Keratinocyte (primary cell): Measurements from ENCODE around the gene TRIM56. TPM values are rescaled to one million over a fixed set of nuclear protein-coding genes. Genes with fewer than 3 reads are reported as not detected.
A peak's percentile ranks its signal among the peaks of the same experiment; 100 is the strongest.

Experiments
- DNase-seq: peaks from one replicate; pipeline ENCODE4 v3.0.0-alpha.2; 2011; ENCODE audit warnings: low read depth, missing footprints, low spot score
- FAIRE-seq: peaks from 2 replicates; lab custom pipeline; 2011; peaks lifted over from hg19 to GRCh38; lab: Jason Lieb, UNC
- H2AFZ ChIP-seq: 2 replicates; pipeline ENCODE4 v1.6.0; 2012; ENCODE audit warnings: low read length, control low read depth, inconsistent platforms; ENCODE audit not compliant: control insufficient read depth
- H3K27ac ChIP-seq: 2 replicates; pipeline ENCODE4 v1.5.1; 2011; ENCODE audit warnings: low read length; ENCODE audit not compliant: control insufficient read depth, insufficient read depth
- H3K27me3 ChIP-seq: 3 replicates; pipeline ENCODE4 v1.6.0; 2011; ENCODE audit warnings: low read length; ENCODE audit not compliant: control insufficient read depth, insufficient read depth; ENCODE audit errors: extremely low read depth
- H3K36me3 ChIP-seq, 2 experiments: 2 replicates in 1 of 2; 3 replicates in 1 of 2; pipeline ENCODE4 v1.5.1; 2011; ENCODE audit warnings: low read length in 2 of 2, mild to moderate bottlenecking in 1 of 2; ENCODE audit not compliant: control insufficient read depth in 2 of 2, insufficient read depth in 2 of 2; ENCODE audit errors: extremely low read depth in 1 of 2
- H3K4me1 ChIP-seq: 3 replicates; pipeline ENCODE4 v1.5.1; 2011; ENCODE audit warnings: low read length; ENCODE audit not compliant: control insufficient read depth, insufficient read depth; ENCODE audit errors: extremely low read depth
- H3K4me2 ChIP-seq: 3 replicates; pipeline ENCODE4 v1.6.0; 2011; ENCODE audit warnings: low read depth, low read length; ENCODE audit not compliant: control insufficient read depth, insufficient read depth; ENCODE audit errors: extremely low read depth
- H3K4me3 ChIP-seq, 3 experiments: fragments of 200-600 bp in 1 of 3; sonication (generic) in 1 of 3; 2 replicates in 2 of 3; 3 replicates in 1 of 3; pipeline ENCODE4 v1.5.1; 2011 to 2016; ENCODE audit warnings: low read length in 3 of 3, mild to moderate bottlenecking in 3 of 3, control low read depth in 2 of 3, inconsistent platforms in 1 of 3, low read depth in 1 of 3, mixed read lengths in 1 of 3, mixed run types in 1 of 3, moderate library complexity in 1 of 3; ENCODE audit not compliant: control insufficient read depth in 2 of 3, insufficient read depth in 2 of 3; ENCODE audit errors: extremely low read depth in 1 of 3
- H3K79me2 ChIP-seq: 2 replicates; pipeline ENCODE4 v1.6.0; 2012; ENCODE audit warnings: low read length; ENCODE audit not compliant: control insufficient read depth, insufficient read depth
- H3K9ac ChIP-seq: 3 replicates; pipeline ENCODE4 v1.6.0; 2011; ENCODE audit warnings: low read length; ENCODE audit not compliant: control insufficient read depth, insufficient read depth; ENCODE audit errors: extremely low read depth
- H3K9me1 ChIP-seq: 3 replicates; pipeline ENCODE4 v1.6.0; 2011; ENCODE audit warnings: low read length; ENCODE audit not compliant: control insufficient read depth, insufficient read depth; ENCODE audit errors: extremely low read depth
- H3K9me3 ChIP-seq: 2 replicates; pipeline ENCODE4 v1.5.1; 2012; ENCODE audit warnings: low read depth, low read length; ENCODE audit not compliant: control insufficient read depth
- H4K20me1 ChIP-seq: 3 replicates; pipeline ENCODE4 v1.6.0; 2011; ENCODE audit warnings: low read length; ENCODE audit not compliant: control insufficient read depth, insufficient read depth; ENCODE audit errors: extremely low read depth
- EZH2 ChIP-seq: IDR thresholded peaks from one replicate; pipeline ENCODE4 v1.6.1; 2012; ENCODE audit warnings: inconsistent platforms, mild to moderate bottlenecking, low read length, moderate library complexity
- dilution Hi-C: fragments of 300-500 bp; cut with MboI; formaldehyde crosslinking; loops from one replicate; pipeline ENCODE4 v1.7.0; 2020; ENCODE audit warnings: low sequenced_read_pairs; ENCODE audit not compliant: extremely low pct_ligation_motif_present
- polyA plus RNA-seq, 5 experiments: library from polyadenylated mRNA; depleted of rRNA in 3 of 5; stranded (reverse) in 3 of 5; stranded (forward) in 1 of 5; unstranded in 1 of 5; fragments of >200 nt; gene quantifications; 1 replicate in 1 of 5; 2 replicates in 3 of 5; 3 replicates in 1 of 5; pipeline versions ENCODE4 v1.2.1 to v1.2.3, GENCODE V29; 2011 to 2012; ENCODE audit warnings: missing spikeins in 2 of 5, low read depth in 1 of 5, low replicate concordance in 1 of 5
- TF ChIP-seq, protein P1 (sequence below), 3 experiments: IDR thresholded peaks in 1 of 3; conservative IDR thresholded peaks in 1 of 3; optimal IDR thresholded peaks in 1 of 3; 2 replicates in 2 of 3; 3 replicates in 1 of 3; pipeline versions ENCODE3 to v1.5.1; 2011; ENCODE audit warnings: low read length in 3 of 3, mild to moderate bottlenecking in 3 of 3, moderate library complexity in 2 of 3, control low read depth in 1 of 3, inconsistent platforms in 1 of 3; ENCODE audit not compliant: insufficient read depth in 2 of 3; ENCODE audit errors: extremely low read depth in 1 of 3

Gene TRIM56
- polyA plus RNA-seq, 1 donor (not counting 4 experiments of a cell fraction or from before 2014, with no cell fraction given): 3.6 TPM

DNA sequence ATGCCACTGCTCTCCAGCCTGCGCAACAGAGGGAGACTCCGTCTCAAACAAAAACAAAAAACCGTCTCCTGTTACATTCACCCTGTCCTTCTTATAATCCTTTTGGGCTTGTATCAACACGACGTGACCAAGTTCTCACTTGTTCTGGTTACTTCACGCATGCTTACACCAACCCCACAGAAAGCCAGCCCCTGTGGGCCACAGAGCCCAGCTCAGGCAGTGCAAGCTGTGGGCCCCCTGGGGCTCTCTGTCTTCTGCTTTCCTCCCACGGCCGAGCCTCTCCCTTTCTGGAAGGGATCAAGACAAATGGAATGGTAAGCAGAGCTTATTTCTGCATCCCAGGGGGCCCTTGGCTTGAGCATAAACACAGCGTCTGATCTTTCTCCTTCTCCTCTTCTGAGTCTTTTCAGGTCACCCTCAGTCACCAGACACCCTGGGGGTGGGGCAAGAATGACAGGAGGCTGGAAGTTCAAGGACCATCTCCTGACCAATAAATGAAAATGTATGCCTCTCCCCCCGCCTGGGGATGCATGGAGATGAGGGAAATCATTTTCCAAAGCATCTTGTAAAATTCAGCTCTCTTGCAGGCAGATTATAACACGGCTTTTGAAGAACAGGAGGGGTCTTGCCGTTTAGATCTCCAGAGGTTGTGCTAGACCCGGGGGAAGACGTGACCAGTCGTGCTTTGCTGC, 19.0 kb upstream of the TRIM56 start:
- DNase-seq (no peak), FAIRE-seq (peak; percentile 77)
- Histone ChIP-seq H3K79me2 (no peaks in the 10 kb centered on the region), H3K4me1 (no peaks in the 10 kb centered on the region), H2AFZ (no peak overlapping the region), H3K27me3 (peaks cover 3% of the 10 kb centered on the region), H3K9ac (no peak overlapping the region), H3K9me1 (no peaks in the 10 kb centered on the region), H3K27ac (no peak overlapping the region), H3K4me3 (no peak overlapping the region), H3K4me2 (no peak overlapping the region), H3K36me3 (no peaks in the 10 kb centered on the region), H3K9me3 (no peaks in the 10 kb centered on the region), H4K20me1 (no peaks in the 10 kb centered on the region)
- no peak for TF ChIP-seq EZH2
- TF ChIP-seq, protein P1, sequence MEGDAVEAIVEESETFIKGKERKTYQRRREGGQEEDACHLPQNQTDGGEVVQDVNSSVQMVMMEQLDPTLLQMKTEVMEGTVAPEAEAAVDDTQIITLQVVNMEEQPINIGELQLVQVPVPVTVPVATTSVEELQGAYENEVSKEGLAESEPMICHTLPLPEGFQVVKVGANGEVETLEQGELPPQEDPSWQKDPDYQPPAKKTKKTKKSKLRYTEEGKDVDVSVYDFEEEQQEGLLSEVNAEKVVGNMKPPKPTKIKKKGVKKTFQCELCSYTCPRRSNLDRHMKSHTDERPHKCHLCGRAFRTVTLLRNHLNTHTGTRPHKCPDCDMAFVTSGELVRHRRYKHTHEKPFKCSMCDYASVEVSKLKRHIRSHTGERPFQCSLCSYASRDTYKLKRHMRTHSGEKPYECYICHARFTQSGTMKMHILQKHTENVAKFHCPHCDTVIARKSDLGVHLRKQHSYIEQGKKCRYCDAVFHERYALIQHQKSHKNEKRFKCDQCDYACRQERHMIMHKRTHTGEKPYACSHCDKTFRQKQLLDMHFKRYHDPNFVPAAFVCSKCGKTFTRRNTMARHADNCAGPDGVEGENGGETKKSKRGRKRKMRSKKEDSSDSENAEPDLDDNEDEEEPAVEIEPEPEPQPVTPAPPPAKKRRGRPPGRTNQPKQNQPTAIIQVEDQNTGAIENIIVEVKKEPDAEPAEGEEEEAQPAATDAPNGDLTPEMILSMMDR (optimal IDR thresholded peaks at IDR 0.05 in 1 of 3, IDR thresholded peaks at IDR 0.05 in 1 of 3, conservative IDR thresholded peaks at IDR 0.05 in 1 of 3; ENCODE audit: extremely low read depth in 1 of 3, insufficient read depth in 2 of 3, low read length in 3 of 3): no peak
- dilution Hi-C loops: no loop called here

DNA sequence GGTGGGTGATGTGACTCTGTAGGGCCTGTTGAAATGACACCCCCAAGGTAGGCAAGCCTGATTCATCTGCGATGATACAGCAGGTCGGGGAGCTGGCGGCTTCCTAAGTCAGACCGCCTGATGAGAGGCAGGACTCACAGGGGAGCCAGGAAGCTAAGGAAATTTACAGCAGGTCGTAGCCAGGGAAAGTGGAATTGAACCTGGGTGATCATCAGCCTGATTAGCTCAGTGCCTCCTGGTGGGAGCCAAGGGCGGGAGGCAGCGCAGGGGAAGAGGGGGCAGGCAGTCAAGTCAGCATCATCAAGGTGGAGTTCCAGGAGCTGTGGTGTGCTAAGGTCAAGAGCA, 18.5 kb upstream of the TRIM56 start:
- Histone ChIP-seq H3K27me3 (peaks cover 3% of the 10 kb centered on the region), H3K36me3 (no peaks in the 10 kb centered on the region), H3K4me2 (no peak overlapping the region), H3K9me1 (no peaks in the 10 kb centered on the region), H3K27ac (no peak overlapping the region), H3K4me3 (no peak overlapping the region), H4K20me1 (no peaks in the 10 kb centered on the region), H3K9me3 (no peaks in the 10 kb centered on the region), H3K79me2 (no peaks in the 10 kb centered on the region), H3K4me1 (no peaks in the 10 kb centered on the region), H2AFZ (no peak overlapping the region), H3K9ac (no peak overlapping the region)
- FAIRE-seq (no peak), DNase-seq (no peak)
- TF ChIP-seq, protein P1 (optimal IDR thresholded peaks at IDR 0.05 in 1 of 3, IDR thresholded peaks at IDR 0.05 in 1 of 3, conservative IDR thresholded peaks at IDR 0.05 in 1 of 3; ENCODE audit: extremely low read depth in 1 of 3, insufficient read depth in 2 of 3, low read length in 3 of 3): no peak
- no peak for TF ChIP-seq EZH2
- dilution Hi-C loops: no loop called here
